CD4-positive, alpha-beta T cell treated with Interleukin-12 subunit alpha and Interleukin-12 subunit beta, for 1 hour (primary cell): ENCODE data around the gene PARP12.

ENCODE experiments used
- DNase-seq: peaks from one replicate; pipeline ENCODE4 v3.0.0-alpha.2; 2020

PARP12 gene

GRCh38 chr7:140033036-140033435, 29.7 kb downstream of the PARP12 start:
- no peak for DNase-seq

GRCh38 chr7:140031364-140031763, 31.4 kb downstream of the PARP12 start:
- no peak for DNase-seq

GRCh38 chr7:140029072-140029471, 33.7 kb downstream of the PARP12 start:
- no peak for DNase-seq

- DNase-seq, result no peak
Observed at GRCh38 chr7:140028311-140028710, 34.4 kb downstream of the PARP12 start.

GRCh38 chr7:140027858-140028257, 34.9 kb downstream of the PARP12 start:
- DNase-seq, result no peak

GRCh38 chr7:140026935-140027334, 35.8 kb downstream of the PARP12 start:
- no peak for DNase-seq

GRCh38 chr7:140025814-140026433, 36.8 kb downstream of the PARP12 start:
- no peak for DNase-seq

- no peak for DNase-seq
Observed at GRCh38 chr7:140025241-140025640, 37.5 kb downstream of the PARP12 start.

GRCh38 chr7:140024585-140024984, 38.2 kb downstream of the PARP12 start:
- no peak for DNase-seq

- DNase-seq, result no peak
Observed at GRCh38 chr7:140023728-140024127, 39.0 kb downstream of the PARP12 start.

GRCh38 chr7:140022582-140023211, 40.1 kb downstream of the PARP12 start:
- no peak for DNase-seq

- no peak for DNase-seq
Observed at GRCh38 chr7:140021603-140022002, 41.1 kb downstream of the PARP12 start.

GRCh38 chr7:140019606-140020005, 43.1 kb downstream of the PARP12 start:
- no peak for DNase-seq

GRCh38 chr7:140019172-140019571, 43.6 kb downstream of the PARP12 start:
- DNase-seq, result no peak

GRCh38 chr7:140018125-140019043, 44.4 kb downstream of the PARP12 start:
- DNase-seq, result no peak

GRCh38 chr7:140017543-140017942, 45.2 kb downstream of the PARP12 start:
- no peak for DNase-seq

- no peak for DNase-seq
Observed at GRCh38 chr7:140017034-140017433, 45.7 kb downstream of the PARP12 start.

- no peak for DNase-seq
Observed at GRCh38 chr7:140016540-140016939, 46.2 kb downstream of the PARP12 start.

- DNase-seq, result no peak
Observed at GRCh38 chr7:140015471-140015970, 47.2 kb downstream of the PARP12 start.

GRCh38 chr7:140014123-140014522, 48.6 kb downstream of the PARP12 start:
- DNase-seq, result no peak

GRCh38 chr7:140013676-140014075, 49.1 kb downstream of the PARP12 start:
- DNase-seq, result no peak

GRCh38 chr7:140010194-140010895, 52.4 kb downstream of the PARP12 start:
- DNase-seq, result no peak

GRCh38 chr7:140009735-140010134, 53.0 kb downstream of the PARP12 start:
- no peak for DNase-seq
